Small intestine (tissue), 16 donors: ENCODE measurements around the gene COMP. TPM values are rescaled to one million over a fixed set of nuclear protein-coding genes. Genes with fewer than 3 reads are reported as not detected.

Source experiments
- DNase-seq, 2 donors: peaks; one replicate each; pipeline versions ENCODE4 v3.0.0 to v3.0.0-alpha.2; 2013
- FAIRE-seq: peaks from 2 replicates; lab custom pipeline; 2012; peaks lifted over from hg19 to GRCh38; lab: Jason Lieb, UNC
- H3K27ac ChIP-seq, 3 donors: one replicate each; pipeline ENCODE4 v1.5.1; 2013; ENCODE audit warnings: low read length in 2 of 3, mild to moderate bottlenecking in 2 of 3, control low read depth in 1 of 3, inconsistent platforms in 1 of 3, low read depth in 1 of 3, moderate library complexity in 1 of 3
- H3K27me3 ChIP-seq, 3 donors: one replicate each; pipeline ENCODE4 v1.6.1; 2013; ENCODE audit warnings: low read length in 3 of 3, inconsistent platforms in 1 of 3; ENCODE audit not compliant: control insufficient read depth in 3 of 3, insufficient read depth in 3 of 3
- H3K36me3 ChIP-seq, 3 donors: one replicate each; pipeline ENCODE4 v1.6.1; 2013; ENCODE audit warnings: low read length in 3 of 3, inconsistent platforms in 1 of 3, low read depth in 1 of 3, mild to moderate bottlenecking in 1 of 3, moderate library complexity in 1 of 3; ENCODE audit not compliant: control insufficient read depth in 3 of 3, insufficient read depth in 2 of 3
- H3K4me1 ChIP-seq, 3 donors: one replicate each; pipeline ENCODE4 v1.6.1; 2013; ENCODE audit warnings: low read length in 2 of 3, inconsistent platforms in 1 of 3, low read depth in 1 of 3, mild to moderate bottlenecking in 1 of 3, moderate library complexity in 1 of 3; ENCODE audit not compliant: control insufficient read depth in 3 of 3, insufficient read depth in 2 of 3
- H3K4me3 ChIP-seq, 3 donors: one replicate each; pipeline ENCODE4 v1.5.1; 2013; ENCODE audit warnings: low read length in 3 of 3, control low read depth in 1 of 3, inconsistent platforms in 1 of 3, low read depth in 1 of 3, mild to moderate bottlenecking in 1 of 3, moderate library complexity in 1 of 3
- H3K9me3 ChIP-seq, 2 donors: one replicate each; pipeline ENCODE4 v1.6.1; 2013; ENCODE audit warnings: low read depth in 1 of 2, low read length in 1 of 2; ENCODE audit not compliant: control insufficient read depth in 2 of 2, insufficient read depth in 1 of 2
- WGBS, 3 donors: extraction: QIAGEN DNeasy Blood & Tissue Kit; methylation state at CpG; one replicate each; pipeline ENCODE4 v1.1.7; 2013; 5-methylcytosine and 5-hydroxymethylcytosine counted together
- long read RNA-seq, 10 donors: transcript quantifications; one replicate each; lab custom pipeline, GENCODE V29; 2026
- polyA plus RNA-seq, 4 donors: library from polyadenylated mRNA; stranded (reverse) in 3 of 4; unstranded in 1 of 4; fragments of 200-250 nt in 3 of 4; fragments of 120-200 nt in 1 of 4; gene quantifications; one replicate each; pipeline versions ENCODE4 v1.2.1 to v1.2.3, GENCODE V29; 2013
- donor health status: healthy with polysubstance abuse.
- donor health status: control.
- donor health status: control.
- donor health status: Bipolar disorder and iron deficiency.
- donor health status: healthy.

COMP gene
- polyA plus RNA-seq: 1 to 10 TPM in 1 of 4 donors, under 1 TPM in 1, not detected in 2; 0.68 to 1.8 TPM
- long read RNA-seq, donor 1: 0 reads
- long read RNA-seq, donor 2, partial matches to known transcripts: 0 of 1 reads
- long read RNA-seq, donor 2, other reads (novel, unspliced or antisense): 0 of 1 reads
- long read RNA-seq, donor 3: 0 reads
- long read RNA-seq, donor 4: 0 reads
- long read RNA-seq, donor 5: 0 reads
- long read RNA-seq, donor 6, partial matches to known transcripts: 0 of 1 reads
- long read RNA-seq, donor 6, other reads (novel, unspliced or antisense): 0 of 1 reads
- long read RNA-seq, donor 7: 0 reads
- long read RNA-seq, donor 8: 0 reads
- long read RNA-seq, donor 9: 0 reads
- long read RNA-seq, donor 10, partial matches to known transcripts: 0 of 1 reads
- long read RNA-seq, donor 10, other reads (novel, unspliced or antisense): 0 of 1 reads

- H3K4me1 ChIP-seq: peaks cover 0 to 30% (median 0%) of the 10 kb centered on the region in 3 donors
- no peaks in the 10 kb centered on the region for H3K9me3 ChIP-seq
- no peaks in the 10 kb centered on the region for H3K36me3 ChIP-seq
- DNase-seq (peak in 1 of 2 donors; percentile 39), FAIRE-seq (no peak)
- peaks cover 13 to 78% (median 55%) of the 10 kb centered on the region in 3 donors for H3K27me3 ChIP-seq
- no peak within 1 kb of the TSS for H3K27ac ChIP-seq
- 3 to 5% (median 4%) methylated on average over 57 to 61 of the region's 61 CpGs for WGBS, 3 donors
- no peak within 1 kb of the TSS for H3K4me3 ChIP-seq
Observed at GRCh38 chr19:18790566-18791314, at the start of gene COMP. Gene COMP (minus strand): TSS chr19:18791305. CDS start chr19:18791269, 36 bp downstream.

- WGBS, 3 donors: 47 to 72% (median 56%) methylated on average over 24 to 26 of the region's 26 CpGs
- H3K36me3 ChIP-seq: peaks cover 0 to 66% (median 0%) of the 10 kb centered on the region in 3 donors
- DNase-seq (peak in 1 of 2 donors; percentile 5), FAIRE-seq (no peak)
- H3K27me3 ChIP-seq: no peaks in the 10 kb centered on the region
- H3K4me1 ChIP-seq: peaks cover 13 to 46% (median 13%) of the 10 kb centered on the region in 3 donors
- no peak overlapping the region for H3K4me3 ChIP-seq
- H3K9me3 ChIP-seq: no peaks in the 10 kb centered on the region
- peak overlapping the region in 2 of 3 donors; percentile 27 to 35 for H3K27ac ChIP-seq
Observed at GRCh38 chr19:18840288-18841267, 49.5 kb upstream of the COMP start.

- Histone ChIP-seq H3K9me3 (no peaks in the 10 kb centered on the region), H3K27ac (peak overlapping the region in 1 of 3 donors; percentile 35), H3K27me3 (no peaks in the 10 kb centered on the region), H3K4me3 (no peak overlapping the region), H3K36me3 (peaks cover 0 to 65% (median 0%) of the 10 kb centered on the region in 3 donors), H3K4me1 (peaks cover 13 to 52% (median 13%) of the 10 kb centered on the region in 3 donors)
- 43 to 69% (median 60%) methylated on average over 15 of the region's 15 CpGs for WGBS, 3 donors
- no peak for FAIRE-seq
- peak; percentile 55 to 58 for DNase-seq
Observed at GRCh38 chr19:18839465-18840287, 48.6 kb upstream of the COMP start.

GRCh38 chr19:18834644-18834984 is 43.5 kb upstream of the COMP start:
- Histone ChIP-seq H3K36me3 (peaks cover 0 to 38% (median 0%) of the 10 kb centered on the region in 3 donors), H3K27me3 (no peaks in the 10 kb centered on the region), H3K4me3 (peak overlapping the region in 2 of 3 donors; percentile 94 to 97), H3K9me3 (no peaks in the 10 kb centered on the region), H3K4me1 (peaks cover 4 to 33% (median 10%) of the 10 kb centered on the region in 3 donors), H3K27ac (peak overlapping the region in 2 of 3 donors; percentile 25 to 78)
- FAIRE-seq (no peak), DNase-seq (no peak)
- WGBS, 3 donors: 18 to 55% (median 43%) methylated on average over 4 of the region's 4 CpGs

GRCh38 chr19:18833849-18834643 is 42.9 kb upstream of the COMP start:
- FAIRE-seq (no peak), DNase-seq (peak; percentile 61 to 71)
- peaks cover 2 to 28% (median 7%) of the 10 kb centered on the region in 3 donors for H3K4me1 ChIP-seq
- peak overlapping the region; percentile 24 to 78 (median 25) for H3K27ac ChIP-seq
- peak overlapping the region; percentile 90 to 97 (median 94) for H3K4me3 ChIP-seq
- peaks cover 0 to 33% (median 0%) of the 10 kb centered on the region in 3 donors for H3K36me3 ChIP-seq
- 5 to 21% (median 7%) methylated on average over 18 of the region's 18 CpGs for WGBS, 3 donors
- H3K27me3 ChIP-seq: no peaks in the 10 kb centered on the region
- H3K9me3 ChIP-seq: no peaks in the 10 kb centered on the region

GRCh38 chr19:18833141-18833476 is 42.0 kb upstream of the COMP start:
- no peaks in the 10 kb centered on the region for H3K27me3 ChIP-seq
- FAIRE-seq: no peak
- H3K36me3 ChIP-seq: peaks cover 0 to 32% (median 0%) of the 10 kb centered on the region in 3 donors
- peak overlapping the region; percentile 57 to 87 (median 81) for H3K27ac ChIP-seq
- 0 to 3% (median 1%) methylated on average over 9 of the region's 9 CpGs for WGBS, 3 donors
- H3K4me3 ChIP-seq: peak overlapping the region; percentile 90 to 97 (median 94)
- H3K4me1 ChIP-seq: peaks cover 2 to 25% (median 5%) of the 10 kb centered on the region in 3 donors
- H3K9me3 ChIP-seq: no peaks in the 10 kb centered on the region
- peak in 1 of 2 donors; percentile 19 for DNase-seq
